ENCODE measurements around the gene LRRC72.

DNA sequence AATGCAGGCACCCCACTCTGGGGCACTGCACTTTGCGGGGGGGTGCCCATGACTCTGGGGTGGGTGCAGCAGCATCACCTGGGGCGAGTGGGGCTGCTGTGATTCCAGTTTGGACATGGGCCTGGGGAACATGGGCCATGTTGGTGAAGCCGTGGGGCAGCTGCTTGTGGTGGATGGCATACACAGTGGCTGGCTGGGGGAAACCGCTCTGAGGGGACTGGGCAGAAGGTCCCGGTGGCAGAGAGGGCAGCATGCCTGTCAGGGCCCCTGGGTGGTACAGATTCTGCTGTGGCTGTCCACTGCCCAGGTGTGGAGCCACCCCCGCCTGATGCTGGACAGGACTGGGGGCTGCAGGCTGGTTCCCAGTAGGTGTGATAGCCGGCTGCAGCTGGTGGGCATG lies 57.2 kb downstream of the LRRC72 start:
- TF ChIP-seq POLR2A (IDR thresholded peaks at IDR 0.05; ENCODE audit: low read depth, low read length) (no peak), POLR2AphosphoS5 (IDR thresholded peaks at IDR 0.05; ENCODE audit: low read depth, low read length) (no peak)

Measured in GM12892 (cell line).